HUES64 (cell line): ENCODE data around the gene MRPS11. TPM values are rescaled to one million over a fixed set of nuclear protein-coding genes. Genes with fewer than 3 reads are reported as not detected.
"Not testable (repeated sequence)": the region's sequence is repeated elsewhere in the genome, so short reads cannot be mapped to it uniquely, and the experiment has no call there.

Experiments
- H3K27ac ChIP-seq: 2 replicates; pipeline ENCODE4 v1.7.0; 2013; ENCODE audit warnings: low read depth, low read length, inconsistent platforms
- H3K27me3 ChIP-seq: 2 replicates; pipeline ENCODE4 v1.6.1; 2013; ENCODE audit warnings: mild to moderate bottlenecking, low read length; ENCODE audit not compliant: insufficient read depth
- H3K36me3 ChIP-seq: 2 replicates; pipeline ENCODE4 v1.6.1; 2013; ENCODE audit warnings: mild to moderate bottlenecking, low read length; ENCODE audit not compliant: insufficient read depth
- H3K4me1 ChIP-seq: 2 replicates; pipeline ENCODE4 v1.6.1; 2013; ENCODE audit warnings: mild to moderate bottlenecking, low read length, moderate library complexity; ENCODE audit not compliant: insufficient read depth
- H3K4me3 ChIP-seq: 2 replicates; pipeline ENCODE4 v1.5.1; 2013; ENCODE audit warnings: mild to moderate bottlenecking, low read length, moderate library complexity
- H3K9ac ChIP-seq: 2 replicates; pipeline ENCODE4 v1.6.1; 2013; ENCODE audit warnings: mild to moderate bottlenecking, low read depth, low read length
- H3K9me3 ChIP-seq: 2 replicates; pipeline ENCODE4 v1.6.1; 2013; ENCODE audit warnings: low read depth, low read length; ENCODE audit not compliant: insufficient read depth
- WGBS: fragments of 150-250, 120-280 bp; methylation state at CpG from one replicate; pipeline ENCODE4 v1.1.7; 2013; ENCODE audit warnings: missing lambda C conversion rate; 5-methylcytosine and 5-hydroxymethylcytosine counted together
- polyA plus RNA-seq, 2 experiments: library from polyadenylated mRNA; stranded (reverse); fragments of 50-300 nt; gene quantifications; one replicate each; pipeline ENCODE4 v1.2.3, GENCODE V29; 2013

Gene MRPS11
- polyA plus RNA-seq (2013, experiment 1 of 2), result 46.6 TPM
- 44.2 TPM for polyA plus RNA-seq (2013, experiment 2 of 2)

DNA sequence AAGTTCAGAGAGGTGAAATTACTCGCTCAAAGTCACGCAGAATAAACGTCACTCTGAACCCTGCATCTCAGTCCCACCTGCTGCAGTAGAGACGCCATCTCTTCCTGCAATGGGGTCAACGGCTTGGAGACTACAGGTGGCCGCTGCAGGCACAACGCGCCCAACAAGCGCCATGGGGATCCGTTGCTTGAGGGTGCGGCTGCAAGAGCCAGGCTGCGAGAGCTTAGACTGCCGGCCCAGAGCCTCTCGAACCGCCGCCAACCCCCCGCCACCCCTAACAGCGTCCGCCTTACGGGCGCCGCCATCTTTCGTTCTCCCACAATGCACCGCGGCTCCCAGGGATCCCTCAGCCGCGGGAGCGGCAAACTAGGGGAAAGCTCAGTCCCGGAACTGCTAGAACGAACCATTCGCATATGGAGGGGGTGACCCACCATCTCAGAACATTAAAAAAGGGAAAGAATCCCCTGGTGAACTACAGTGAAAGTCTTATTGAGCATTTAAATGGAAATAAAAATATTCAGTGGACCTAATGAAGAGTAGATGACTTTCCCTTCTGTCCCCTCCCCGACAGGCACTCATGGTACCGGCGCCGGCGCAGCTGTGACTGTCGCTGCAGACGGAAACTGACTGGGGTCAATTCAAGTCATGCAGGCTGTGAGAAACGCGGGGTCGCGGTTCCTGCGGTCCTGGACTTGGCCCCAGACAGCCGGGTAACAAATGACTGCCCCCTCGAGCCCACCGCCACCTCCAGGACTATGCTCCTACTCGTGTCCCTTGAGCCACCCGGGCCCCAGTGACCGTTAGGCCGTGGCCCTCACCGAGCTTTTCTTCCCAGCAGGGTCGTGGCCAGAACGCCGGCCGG is at the start of gene MRPS11, which contains the start of gene MRPL46:
Gene MRPS11, plus strand, starts transcription at position 636 of the 862 bp plus-strand sequence. Its CDS starts 10 bp downstream, at position 646.
Gene MRPL46, minus strand, starts transcription at position 316 of the 862 bp plus-strand sequence. Its CDS starts 11 bp downstream, at position 305.
- Histone ChIP-seq H3K27ac (peak within 1 kb of the TSS; percentile 90), H3K27me3 (no peaks in the 10 kb centered on the region), H3K36me3 (peaks cover 45% of the 10 kb centered on the region)

GRCh38 chr15:88419830-88420229 is 47.7 kb upstream of the MRPS11 start:
- Histone ChIP-seq H3K9me3 (no peaks in the 10 kb centered on the region), H3K27ac (no peak overlapping the region), H3K36me3 (no peaks in the 10 kb centered on the region), H3K27me3 (peaks cover 6% of the 10 kb centered on the region; the same call in 1 of the 2 replicates), H3K9ac (no peak overlapping the region), H3K4me1 (no peaks in the 10 kb centered on the region), H3K4me3 (no peak overlapping the region)
- 86% methylated on average over 2 of the region's 3 CpGs for WGBS

More for the DNA sequence above, at the start of gene MRPS11, which contains the start of gene MRPL46:
- Histone ChIP-seq H3K9ac (peak within 1 kb of the TSS; percentile 97), H3K9me3 (no peaks in the 10 kb centered on the region), H3K4me1 (0 out of 2 replicates have a peak, but pooled peaks cover 5% of the 10 kb centered on the region), H3K4me3 (peak within 1 kb of the TSS; percentile 81)
- WGBS, result under 1% methylated on average over 55 of the region's 55 CpGs

DNA sequence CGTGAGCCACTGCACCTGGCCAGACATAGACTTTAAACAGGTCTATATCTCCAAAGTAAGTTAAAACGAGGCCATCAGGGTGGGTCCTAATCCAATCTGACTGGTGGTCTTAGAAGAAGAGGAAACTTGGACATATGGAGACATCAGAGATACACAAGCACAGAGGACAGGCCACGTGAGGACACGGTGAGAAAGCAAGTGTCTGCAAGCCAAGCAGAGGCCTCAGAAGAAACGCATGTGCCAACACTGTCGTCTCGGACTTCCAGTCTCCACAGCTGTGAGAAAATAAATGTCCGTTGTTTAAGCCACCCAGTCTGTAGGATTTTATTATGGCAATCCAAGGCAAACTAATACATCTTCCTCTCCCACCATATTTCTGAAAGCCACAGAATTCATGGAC is 44.2 kb upstream of the MRPS11 start:
- 93% methylated on average over 8 of the region's 8 CpGs for WGBS
- Histone ChIP-seq H3K9ac (no peak overlapping the region), H3K4me3 (no peak overlapping the region), H3K4me1 (no peaks in the 10 kb centered on the region), H3K9me3 (no peaks in the 10 kb centered on the region), H3K27ac (no peak overlapping the region), H3K27me3 (0 out of 2 replicates have a peak, but pooled peaks cover under 1% of the 10 kb centered on the region), H3K36me3 (no peaks in the 10 kb centered on the region)

DNA sequence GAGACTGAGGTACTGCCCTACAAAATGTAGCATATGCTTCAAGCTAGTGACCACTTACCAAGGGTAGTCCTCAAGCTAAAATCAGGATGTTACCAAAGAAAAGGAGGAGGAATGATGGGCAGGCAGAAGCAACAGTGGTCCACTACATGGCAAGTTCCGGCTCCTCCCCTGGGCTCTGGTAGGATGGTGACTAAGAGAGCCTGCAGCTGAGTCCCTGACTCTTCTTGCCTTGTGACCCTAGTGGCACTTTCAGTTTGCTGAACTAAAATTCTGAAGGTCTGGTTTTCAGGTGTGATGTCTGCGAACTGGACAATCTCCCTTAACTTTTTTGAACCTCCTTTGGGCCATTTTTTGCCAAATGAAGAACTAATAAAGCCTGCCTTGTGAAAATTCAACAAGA is 41.2 kb upstream of the MRPS11 start:
- no peak overlapping the region for H3K27ac ChIP-seq
- no peaks in the 10 kb centered on the region for H3K36me3 ChIP-seq
- H3K9ac ChIP-seq, result no peak overlapping the region
- WGBS, result 89% methylated on average over 2 of the region's 2 CpGs
- H3K9me3 ChIP-seq, result no peaks in the 10 kb centered on the region
- H3K4me3 ChIP-seq, result no peak overlapping the region
- H3K27me3 ChIP-seq, result no peaks in the 10 kb centered on the region
- no peaks in the 10 kb centered on the region for H3K4me1 ChIP-seq

GRCh38 chr15:88428053-88428452 is 39.5 kb upstream of the MRPS11 start:
- H3K9me3 ChIP-seq, result no peaks in the 10 kb centered on the region
- H3K27me3 ChIP-seq, result no peaks in the 10 kb centered on the region
- H3K36me3 ChIP-seq, result no peaks in the 10 kb centered on the region
- H3K9ac ChIP-seq, result no peak overlapping the region
- 67% methylated on average over 9 of the region's 9 CpGs for WGBS
- no peak overlapping the region for H3K27ac ChIP-seq
- H3K4me3 ChIP-seq, result no peak overlapping the region
- H3K4me1 ChIP-seq, result no peaks in the 10 kb centered on the region

DNA sequence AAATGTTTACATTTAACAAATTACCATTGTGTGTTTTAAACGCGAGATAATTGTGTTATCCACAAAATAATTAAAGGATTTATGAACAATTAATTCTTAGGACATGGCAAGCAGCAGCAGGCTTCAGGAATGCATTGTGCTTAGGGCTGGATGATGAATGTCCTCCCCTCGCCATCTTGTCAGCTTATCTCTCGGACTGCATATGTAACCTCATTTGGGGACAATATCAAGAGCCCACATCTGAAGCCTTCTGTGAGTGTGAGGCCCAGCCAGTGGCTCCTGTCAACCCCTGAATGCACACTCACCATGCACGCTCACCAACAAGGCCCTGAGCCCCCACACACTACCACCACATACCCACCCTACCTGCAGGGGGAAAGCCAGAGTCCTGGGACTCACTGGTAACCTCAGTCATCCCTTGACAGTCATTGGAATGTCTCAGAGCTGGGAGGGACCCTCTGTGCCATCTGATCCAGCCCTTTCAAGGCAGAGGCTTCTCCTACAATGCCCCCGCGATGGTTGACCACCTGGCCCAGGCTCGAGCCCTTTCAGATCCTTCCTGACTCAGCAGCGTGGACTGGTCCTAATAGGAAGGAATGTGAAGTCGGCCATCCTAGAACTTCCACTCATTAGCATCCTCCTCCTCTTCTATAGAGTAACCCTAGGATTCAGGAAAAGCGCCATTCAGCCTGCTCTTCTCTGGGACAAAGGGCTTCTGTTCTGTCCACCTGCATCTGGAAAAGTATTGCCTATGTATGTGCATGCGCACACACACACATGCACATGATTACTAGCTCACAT is 38.5 kb upstream of the MRPS11 start:
- Histone ChIP-seq H3K4me1 (peaks cover 4% of the 10 kb centered on the region; the same call in 1 of the 2 replicates), H3K9me3 (no peaks in the 10 kb centered on the region), H3K36me3 (no peaks in the 10 kb centered on the region), H3K27ac (no peak overlapping the region), H3K9ac (no peak overlapping the region), H3K4me3 (no peak overlapping the region), H3K27me3 (no peaks in the 10 kb centered on the region)
- WGBS, result 92% methylated on average over 12 of the region's 12 CpGs

- H3K36me3 ChIP-seq, result no peaks in the 10 kb centered on the region
- H3K9ac ChIP-seq, result no peak overlapping the region
- no peak overlapping the region for H3K27ac ChIP-seq
- H3K4me1 ChIP-seq, result peaks cover 4% of the 10 kb centered on the region; the same call in 1 of the 2 replicates
- H3K4me3 ChIP-seq, result no peak overlapping the region
- no peaks in the 10 kb centered on the region for H3K27me3 ChIP-seq
- H3K9me3 ChIP-seq, result no peaks in the 10 kb centered on the region
These were observed 37.5 kb upstream of the MRPS11 start for GRCh38 chr15:88430051-88430450.

DNA sequence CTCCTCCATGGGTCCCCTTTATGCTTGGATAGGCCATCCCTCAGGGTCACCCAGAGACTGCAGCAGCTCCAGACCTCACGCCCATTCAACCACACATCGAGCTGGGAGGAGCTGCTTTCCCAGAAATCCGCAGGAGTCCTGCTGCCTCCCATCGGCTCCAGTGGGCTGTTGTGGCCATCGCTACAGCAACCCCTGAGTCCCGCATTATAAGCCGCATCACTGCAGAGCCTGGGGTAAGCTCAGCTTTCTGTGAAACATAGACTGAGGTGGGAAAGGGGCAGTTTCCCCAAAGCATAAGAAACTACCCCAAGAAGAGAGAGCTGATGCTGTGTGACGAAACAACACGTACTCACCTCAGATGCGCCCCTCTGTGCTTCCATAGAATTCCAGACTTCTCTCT is 36.1 kb upstream of the MRPS11 start:
- H3K4me3 ChIP-seq, result no peak overlapping the region
- H3K4me1 ChIP-seq, result peaks cover 4% of the 10 kb centered on the region; the same call in 1 of the 2 replicates
- H3K36me3 ChIP-seq, result no peaks in the 10 kb centered on the region
- WGBS, result 73% methylated on average over 10 of the region's 10 CpGs
- no peaks in the 10 kb centered on the region for H3K27me3 ChIP-seq
- H3K9ac ChIP-seq, result no peak overlapping the region
- no peak overlapping the region for H3K27ac ChIP-seq
- H3K9me3 ChIP-seq, result no peaks in the 10 kb centered on the region

DNA sequence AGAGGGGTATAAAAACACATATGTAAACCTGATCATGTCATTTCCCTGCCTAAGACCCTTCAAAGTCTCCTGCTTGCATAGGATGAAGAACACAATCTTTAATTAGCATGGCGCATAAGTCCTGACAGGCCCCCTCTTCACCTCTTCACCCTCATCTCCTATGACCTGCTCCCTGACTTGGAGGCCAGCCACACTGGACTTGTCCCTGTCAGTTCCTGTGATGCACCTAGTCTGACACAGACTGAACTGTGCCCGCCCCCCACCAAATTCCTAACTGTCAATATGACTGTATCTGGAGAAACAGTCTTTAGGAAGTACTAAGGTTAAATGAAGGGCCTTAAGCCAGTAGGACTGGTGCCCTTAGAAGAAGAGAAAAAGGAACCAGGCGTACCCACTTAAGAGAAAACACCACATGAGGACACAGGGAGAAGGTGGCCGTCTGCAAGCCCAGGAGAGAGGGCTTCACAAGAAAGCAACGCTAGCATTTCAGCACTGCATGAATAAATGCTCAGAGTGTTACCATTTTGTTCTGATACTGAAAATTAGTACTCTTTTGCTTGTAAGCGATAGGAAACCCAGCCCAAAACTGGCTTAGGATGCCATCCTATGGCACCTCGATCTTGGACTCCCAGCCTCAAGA is 34.3 kb upstream of the MRPS11 start:
- H3K27me3 ChIP-seq, result no peaks in the 10 kb centered on the region
- no peak overlapping the region for H3K27ac ChIP-seq
- no peaks in the 10 kb centered on the region for H3K9me3 ChIP-seq
- H3K4me1 ChIP-seq, result peaks cover 4% of the 10 kb centered on the region; the same call in 1 of the 2 replicates
- no peak overlapping the region for H3K4me3 ChIP-seq
- H3K36me3 ChIP-seq, result no peaks in the 10 kb centered on the region
- WGBS, result 94% methylated on average over 7 of the region's 7 CpGs
- no peak overlapping the region for H3K9ac ChIP-seq

DNA sequence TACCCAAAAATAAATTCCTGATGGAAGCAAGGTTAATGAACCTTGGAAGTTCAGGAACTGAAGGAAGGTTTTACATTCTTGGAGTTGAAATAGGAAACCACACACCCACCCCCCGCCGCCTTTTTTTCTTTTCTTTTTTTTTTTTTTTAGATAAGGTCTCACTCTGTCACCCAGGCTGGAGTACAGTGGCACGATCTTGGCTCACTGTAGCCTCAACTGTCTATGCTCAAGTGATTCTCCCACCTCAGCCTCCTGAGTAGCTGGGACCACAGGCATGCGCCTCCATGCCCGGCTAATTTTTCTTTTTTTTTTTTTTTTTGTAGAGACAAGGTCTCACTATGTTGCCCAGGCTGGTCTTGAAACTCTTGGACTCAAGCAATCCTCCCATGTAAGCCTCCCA is 33.4 kb upstream of the MRPS11 start:
- H3K9ac ChIP-seq, H3K27me3 ChIP-seq, H3K4me1 ChIP-seq, H3K4me3 ChIP-seq, H3K27ac ChIP-seq, H3K9me3 ChIP-seq, H3K36me3 ChIP-seq: not testable (repeated sequence)
- WGBS, result 70% methylated on average over 5 of the region's 5 CpGs
